IPS-18c (cell line): ENCODE results near the gene KCNIP1.
A peak's percentile ranks its signal among the peaks of the same experiment; 100 is the strongest.

Experiments
- H3K4me3 ChIP-seq: 2 replicates; pipeline ENCODE4 v1.7.0; 2013; ENCODE audit warnings: low read depth, mild to moderate bottlenecking, low read length, moderate library complexity; ENCODE audit not compliant: insufficient read depth
- H3K9me3 ChIP-seq: one replicate; pipeline ENCODE4 v1.6.1; 2013; ENCODE audit warnings: mild to moderate bottlenecking, low read length, moderate library complexity; ENCODE audit not compliant: control insufficient read depth, insufficient read depth

The KCNIP1 gene

GRCh38 chr5:170497311-170498038 lies 6.3 kb upstream of the KCNIP1 start:
- no peak overlapping the region; the same call in 1 of the 2 replicates for H3K4me3 ChIP-seq
- H3K9me3 ChIP-seq: no peaks in the 10 kb centered on the region

- no peak overlapping the region for H3K4me3 ChIP-seq
- no peaks in the 10 kb centered on the region for H3K9me3 ChIP-seq
Measured at GRCh38 chr5:170498811-170499351, 4.9 kb upstream of the KCNIP1 start.

- H3K9me3 ChIP-seq: no peaks in the 10 kb centered on the region
- no peak overlapping the region for H3K4me3 ChIP-seq
Measured at GRCh38 chr5:170499621-170500020, 4.2 kb upstream of the KCNIP1 start.

- H3K4me3 ChIP-seq: no peak overlapping the region
- H3K9me3 ChIP-seq: no peaks in the 10 kb centered on the region
Measured at GRCh38 chr5:170501361-170501760, 2.5 kb upstream of the KCNIP1 start.

- H3K4me3 ChIP-seq: no peak overlapping the region
- H3K9me3 ChIP-seq: no peaks in the 10 kb centered on the region
Measured at GRCh38 chr5:170501931-170502330, 1.9 kb upstream of the KCNIP1 start.

GRCh38 chr5:170504616-170505266 lies 921 bp downstream of the KCNIP1 start:
- Histone ChIP-seq H3K9me3 (no peaks in the 10 kb centered on the region), H3K4me3 (peak overlapping the region; percentile 49; the same call in 1 of the 2 replicates)

GRCh38 chr5:170508036-170508435 lies 4.2 kb downstream of the KCNIP1 start:
- no peak overlapping the region for H3K4me3 ChIP-seq

GRCh38 chr5:170508660-170509347 lies 5.0 kb downstream of the KCNIP1 start:
- H3K4me3 ChIP-seq: no peak overlapping the region
- H3K9me3 ChIP-seq: no peaks in the 10 kb centered on the region

More at GRCh38 chr5:170508036-170508435, 4.2 kb downstream of the KCNIP1 start:
- no peaks in the 10 kb centered on the region for H3K9me3 ChIP-seq

- no peak overlapping the region for H3K4me3 ChIP-seq
- H3K9me3 ChIP-seq: no peaks in the 10 kb centered on the region
Measured at GRCh38 chr5:170509348-170509660, 5.5 kb downstream of the KCNIP1 start.

- Histone ChIP-seq H3K4me3 (no peak overlapping the region), H3K9me3 (no peaks in the 10 kb centered on the region)
Measured at GRCh38 chr5:170510126-170510525, 6.3 kb downstream of the KCNIP1 start.

GRCh38 chr5:170510559-170510958 lies 6.7 kb downstream of the KCNIP1 start:
- H3K9me3 ChIP-seq: no peaks in the 10 kb centered on the region

GRCh38 chr5:170511551-170512258 lies 7.9 kb downstream of the KCNIP1 start:
- Histone ChIP-seq H3K4me3 (no peak overlapping the region), H3K9me3 (no peaks in the 10 kb centered on the region)

More at GRCh38 chr5:170510559-170510958, 6.7 kb downstream of the KCNIP1 start:
- H3K4me3 ChIP-seq: no peak overlapping the region

GRCh38 chr5:170513856-170514525 lies 10.2 kb downstream of the KCNIP1 start:
- Histone ChIP-seq H3K9me3 (no peaks in the 10 kb centered on the region), H3K4me3 (no peak overlapping the region)

GRCh38 chr5:170517411-170517810 lies 13.6 kb downstream of the KCNIP1 start:
- H3K4me3 ChIP-seq: no peak overlapping the region
- no peaks in the 10 kb centered on the region for H3K9me3 ChIP-seq

GRCh38 chr5:170518277-170518676 lies 14.5 kb downstream of the KCNIP1 start:
- H3K9me3 ChIP-seq: no peaks in the 10 kb centered on the region
- H3K4me3 ChIP-seq: no peak overlapping the region

GRCh38 chr5:170519549-170519948 lies 15.7 kb downstream of the KCNIP1 start:
- Histone ChIP-seq H3K9me3 (no peaks in the 10 kb centered on the region), H3K4me3 (no peak overlapping the region)

- no peak overlapping the region for H3K4me3 ChIP-seq
- no peaks in the 10 kb centered on the region for H3K9me3 ChIP-seq
Measured at GRCh38 chr5:170520372-170520771, 16.6 kb downstream of the KCNIP1 start.
